WTC11 (cell line): Measurements from ENCODE around the gene KIAA1755. TPM values are rescaled to one million over a fixed set of nuclear protein-coding genes. Genes with fewer than 3 reads are reported as not detected.
"Not testable (repeated sequence)": the region's sequence is repeated elsewhere in the genome, so short reads cannot be mapped to it uniquely, and the experiment has no call there.

Experiments
- ATAC-seq: fragments of 200-7000 bp; cut with Tn5 transposase; 2 replicates; pipeline ENCODE4 v1.10.0; 2021; ENCODE audit warnings: mild to moderate bottlenecking, moderate library complexity
- CTCF ChIA-PET: fragments of 300-600 bp; sonication (Branson Sonifier 250); formaldehyde crosslinking; loops from one replicate; lab custom pipeline; 2021; ENCODE audit warnings: antibody characterized with exemption; lab: Charles Lee
- POLR2A ChIA-PET: fragments of 350-600 bp; sonication (Branson Sonifier 250); formaldehyde crosslinking; loops from one replicate; lab custom pipeline; 2021; ENCODE audit warnings: antibody characterized with exemption; lab: Charles Lee
- DNase-seq: peaks from one replicate; pipeline ENCODE4 v3.0.0; 2021; ENCODE audit warnings: low spot score
- H3K27ac Mint-ChIP-seq: 2 replicates; pipeline ENCODE4 v1.8.0; 2021; ENCODE audit warnings: mixed read lengths
- H3K27me3 Mint-ChIP-seq: 2 replicates; pipeline ENCODE4 v1.8.0; 2021; ENCODE audit warnings: low read depth, mild to moderate bottlenecking, moderate library complexity, mixed read lengths
- H3K36me3 Mint-ChIP-seq: 2 replicates; pipeline ENCODE4 v1.8.0; 2021; ENCODE audit warnings: mixed read lengths
- H3K4me1 Mint-ChIP-seq: 2 replicates; pipeline ENCODE4 v1.8.0; 2022; ENCODE audit warnings: mixed read lengths
- H3K4me3 Mint-ChIP-seq: 2 replicates; pipeline ENCODE4 v1.8.0; 2021; ENCODE audit warnings: mild to moderate bottlenecking, moderate library complexity, mixed read lengths
- H3K9me3 Mint-ChIP-seq: 2 replicates; pipeline ENCODE4 v1.8.0; 2021; ENCODE audit warnings: mixed read lengths
- ATF2 ChIP-seq: sonication (generic); formaldehyde crosslinking; IDR thresholded peaks from 2 replicates; pipeline ENCODE4 v1.8.1; 2022; ENCODE audit warnings: low read depth, missing genetic modification reagents, borderline replicate concordance
- ATF6 ChIP-seq: sonication (generic); formaldehyde crosslinking; IDR thresholded peaks from 2 replicates; pipeline ENCODE4 v1.8.1; 2023; ENCODE audit warnings: mild to moderate bottlenecking, missing genetic modification reagents
- CREM ChIP-seq: sonication (generic); formaldehyde crosslinking; IDR thresholded peaks from 2 replicates; pipeline ENCODE4 v1.8.1; 2022; ENCODE audit warnings: mild to moderate bottlenecking, missing genetic modification reagents, moderate library complexity
- E2F5 ChIP-seq: sonication (generic); formaldehyde crosslinking; IDR thresholded peaks from 2 replicates; pipeline ENCODE4 v1.8.1; 2022; ENCODE audit warnings: mild to moderate bottlenecking, moderate library complexity, missing genetic modification reagents
- ETV6 ChIP-seq: sonication (generic); formaldehyde crosslinking; IDR thresholded peaks from 2 replicates; pipeline ENCODE4 v1.8.1; 2022; ENCODE audit warnings: mild to moderate bottlenecking, missing genetic modification reagents
- FOXP1 ChIP-seq: sonication (generic); formaldehyde crosslinking; IDR thresholded peaks from 2 replicates; pipeline ENCODE4 v1.8.0; 2022; ENCODE audit warnings: missing genetic modification reagents, mild to moderate bottlenecking, moderate library complexity, borderline replicate concordance
- HMGA2 ChIP-seq: fragments of 250-450 bp; sonication (Bioruptor Pico); IDR thresholded peaks from 2 replicates; pipeline ENCODE4 v1.4.0; 2021; ENCODE audit warnings: mild to moderate bottlenecking, moderate library complexity
- IRF2 ChIP-seq: sonication (generic); formaldehyde crosslinking; IDR thresholded peaks from 2 replicates; pipeline ENCODE4 v1.8.0; 2022; ENCODE audit warnings: low read depth, missing genetic modification reagents, borderline replicate concordance
- JUN ChIP-seq: sonication (generic); formaldehyde crosslinking; IDR thresholded peaks from 2 replicates; pipeline ENCODE4 v1.8.0; 2023; ENCODE audit warnings: mild to moderate bottlenecking, missing genetic modification reagents
- NFATC4 ChIP-seq: fragments of 250-450 bp; sonication (Bioruptor Pico); IDR thresholded peaks from 2 replicates; pipeline ENCODE4 v1.9.0; 2021; ENCODE audit warnings: mild to moderate bottlenecking
- NR3C1 ChIP-seq: sonication (generic); formaldehyde crosslinking; conservative IDR thresholded peaks from 2 replicates; pipeline ENCODE4 v1.8.1; 2023; ENCODE audit warnings: low read depth, mild to moderate bottlenecking, missing genetic modification reagents
- SP1 ChIP-seq: sonication (generic); formaldehyde crosslinking; conservative IDR thresholded peaks from 2 replicates; pipeline ENCODE4 v1.8.1; 2022; ENCODE audit warnings: missing genetic modification reagents
- STAT6 ChIP-seq: sonication (generic); formaldehyde crosslinking; conservative IDR thresholded peaks from 2 replicates; pipeline ENCODE4 v1.8.1; 2023; ENCODE audit warnings: mild to moderate bottlenecking, low read depth, missing genetic modification reagents, moderate library complexity
- TCF7 ChIP-seq: sonication (generic); formaldehyde crosslinking; IDR thresholded peaks from 2 replicates; pipeline ENCODE4 v1.8.0; 2022; ENCODE audit warnings: mild to moderate bottlenecking, low read depth, missing genetic modification reagents, moderate library complexity
- TP53 ChIP-seq: sonication (generic); formaldehyde crosslinking; IDR thresholded peaks from 2 replicates; pipeline ENCODE4 v1.8.1; 2023; ENCODE audit warnings: mild to moderate bottlenecking, missing genetic modification reagents
- ZNF121 ChIP-seq: sonication (generic); formaldehyde crosslinking; IDR thresholded peaks from 2 replicates; pipeline ENCODE4 v1.8.0; 2023; ENCODE audit warnings: missing genetic modification reagents
- ZNF232 ChIP-seq: sonication (generic); formaldehyde crosslinking; IDR thresholded peaks from 2 replicates; pipeline ENCODE4 v1.8.0; 2022; ENCODE audit warnings: mild to moderate bottlenecking, missing genetic modification reagents
- ZNF416 ChIP-seq: fragments of 250-450 bp; sonication (Bioruptor Pico); IDR thresholded peaks from 2 replicates; pipeline ENCODE4 v1.9.0; 2021; ENCODE audit warnings: mild to moderate bottlenecking, inconsistent platforms
- ZNF423 ChIP-seq: fragments of 250-450 bp; sonication (Bioruptor Pico); IDR thresholded peaks from 2 replicates; pipeline ENCODE4 v2.1.2; 2022; ENCODE audit warnings: mild to moderate bottlenecking, moderate library complexity
- total RNA-seq: library from RNA; stranded (reverse); gene quantifications from 3 replicates; pipeline ENCODE4 v1.2.3, GENCODE V29; 2021

KIAA1755 gene
- total RNA-seq, 1 experiment from 2014 or later: 0.50 TPM

GRCh38 chr20:38247725-38248124 is 12.8 kb downstream of the KIAA1755 start:
- CTCF ChIA-PET: interaction anchor here (1.2 kb wide), 1 partner anchor 57 kb away, joined by 4 read pairs; no protein-coding TSS in a partner anchor
- peaks cover 18% of the 10 kb centered on the region for H3K4me1 Mint-ChIP-seq
- POLR2A ChIA-PET: not testable (repeated sequence)

GRCh38 chr20:38247166-38247509 is 13.4 kb downstream of the KIAA1755 start:
- ChIA-PET POLR2A (no interaction called here), CTCF (interaction anchor here (1.2 kb wide), 1 partner anchor 58 kb away, joined by 4 read pairs; no protein-coding TSS in a partner anchor)
- peaks cover 12% of the 10 kb centered on the region for H3K4me1 Mint-ChIP-seq
- H3K4me3 Mint-ChIP-seq: no peak overlapping the region
- H3K36me3 Mint-ChIP-seq: peaks cover 25% of the 10 kb centered on the region
- H3K27ac Mint-ChIP-seq: no peak overlapping the region
- H3K9me3 Mint-ChIP-seq: peaks cover 40% of the 10 kb centered on the region
- peaks cover 10% of the 10 kb centered on the region for H3K27me3 Mint-ChIP-seq
- TF ChIP-seq ATF2: no peak
- no peak for ATAC-seq
- DNase-seq: no peak

More at GRCh38 chr20:38247725-38248124, 12.8 kb downstream of the KIAA1755 start:
- ATAC-seq, H3K4me3 Mint-ChIP-seq, DNase-seq, H3K27ac Mint-ChIP-seq, H3K27me3 Mint-ChIP-seq: not testable (repeated sequence)
- peaks cover 35% of the 10 kb centered on the region for H3K9me3 Mint-ChIP-seq
- peaks cover 20% of the 10 kb centered on the region for H3K36me3 Mint-ChIP-seq
- TF ChIP-seq ZNF121: peak; percentile 70

- Mint-ChIP-seq H3K36me3 (peaks cover 28% of the 10 kb centered on the region), H3K27ac (no peak overlapping the region), H3K9me3 (peaks cover 45% of the 10 kb centered on the region), H3K4me1 (peaks cover 10% of the 10 kb centered on the region; the same call in 1 of the 2 replicates), H3K27me3 (peaks cover 14% of the 10 kb centered on the region), H3K4me3 (no peak overlapping the region)
- ChIA-PET POLR2A (no interaction called here), CTCF (interaction anchor here (1.2 kb wide), 1 partner anchor 58 kb away, joined by 4 read pairs; no protein-coding TSS in a partner anchor)
- DNase-seq (no peak), ATAC-seq (0 out of 2 replicates have a peak, but pooled peaks have one; percentile 24)
- TF ChIP-seq JUN (CRISPR knock-in tag): no peak
Observed at GRCh38 chr20:38246357-38247165, 14.0 kb downstream of the KIAA1755 start.

GRCh38 chr20:38245753-38246152 is 14.8 kb downstream of the KIAA1755 start:
- ChIA-PET POLR2A (no interaction called here), CTCF (interaction anchor here (3.9 kb wide), 1 partner anchor 24 kb away, joined by 19 read pairs; no protein-coding TSS in a partner anchor)
- ATAC-seq: no peak
- no peak overlapping the region for H3K27ac Mint-ChIP-seq
- DNase-seq: no peak
- TF ChIP-seq ZNF416: no peak
- TF ChIP-seq ETV6 (CRISPR knock-in tag): no peak
- TF ChIP-seq IRF2 (CRISPR knock-in tag): no peak
- no peak for TF ChIP-seq TP53 (CRISPR knock-in tag)
- no peak for TF ChIP-seq NR3C1 (CRISPR knock-in tag)
- TF ChIP-seq CREM (CRISPR knock-in tag): no peak
- TF ChIP-seq ZNF423 (CRISPR knock-in tag): no peak
- TF ChIP-seq ZNF121: no peak
- peaks cover 10% of the 10 kb centered on the region; the same call in 1 of the 2 replicates for H3K4me1 Mint-ChIP-seq
- peaks cover 19% of the 10 kb centered on the region for H3K27me3 Mint-ChIP-seq
- H3K36me3 Mint-ChIP-seq: peaks cover 28% of the 10 kb centered on the region
- peaks cover 51% of the 10 kb centered on the region for H3K9me3 Mint-ChIP-seq
- no peak overlapping the region for H3K4me3 Mint-ChIP-seq

GRCh38 chr20:38243709-38244020 is 16.9 kb downstream of the KIAA1755 start:
- CTCF ChIA-PET: interaction anchor here (1.1 to 3.9 kb wide), 7 partner anchors 9 to 186 kb away, joined by 4 to 24 read pairs (median 5); no protein-coding TSS in a partner anchor
- peaks cover 50% of the 10 kb centered on the region for H3K9me3 Mint-ChIP-seq
- no peak for TF ChIP-seq HMGA2 (CRISPR knock-in tag)
- TF ChIP-seq E2F5 (CRISPR knock-in tag): no peak
- no peak for TF ChIP-seq NFATC4 (CRISPR knock-in tag)
- TF ChIP-seq NR3C1 (CRISPR knock-in tag): no peak
- TF ChIP-seq TCF7 (CRISPR knock-in tag): no peak
- no peak for TF ChIP-seq FOXP1 (CRISPR knock-in tag)
- no peak for TF ChIP-seq STAT6 (CRISPR knock-in tag)
- no peak for TF ChIP-seq IRF2 (CRISPR knock-in tag)
- no peak for TF ChIP-seq ATF6 (CRISPR knock-in tag)
- TF ChIP-seq SP1: no peak
- TF ChIP-seq ZNF232 (CRISPR knock-in tag): no peak
- POLR2A ChIA-PET: no interaction called here
- H3K27me3 Mint-ChIP-seq: peaks cover 31% of the 10 kb centered on the region
- H3K4me3 Mint-ChIP-seq: no peak overlapping the region
- H3K4me1 Mint-ChIP-seq: peaks cover 8% of the 10 kb centered on the region; the same call in 1 of the 2 replicates
- no peak overlapping the region for H3K27ac Mint-ChIP-seq
- H3K36me3 Mint-ChIP-seq: peaks cover 28% of the 10 kb centered on the region
- DNase-seq (no peak), ATAC-seq (no peak)
